ENCODE results near the gene NOTCH1.

- TF ChIP-seq CTCF (IDR thresholded peaks at IDR 0.05; ENCODE audit: insufficient read depth, low read depth, low read length) (no peak), EZH2 (IDR thresholded peaks at IDR 0.05; ENCODE audit: insufficient read depth, low read length) (no peak)
These were observed 58.2 kb downstream of the NOTCH1 start for GRCh38 chr9:136487672-136488071.
